ENCODE measurements around the gene RNU2-63P.
"Not testable (repeated sequence)": the region's sequence is repeated elsewhere in the genome, so short reads cannot be mapped to it uniquely, and the experiment has no call there.

RNU2-63P gene

DNA sequence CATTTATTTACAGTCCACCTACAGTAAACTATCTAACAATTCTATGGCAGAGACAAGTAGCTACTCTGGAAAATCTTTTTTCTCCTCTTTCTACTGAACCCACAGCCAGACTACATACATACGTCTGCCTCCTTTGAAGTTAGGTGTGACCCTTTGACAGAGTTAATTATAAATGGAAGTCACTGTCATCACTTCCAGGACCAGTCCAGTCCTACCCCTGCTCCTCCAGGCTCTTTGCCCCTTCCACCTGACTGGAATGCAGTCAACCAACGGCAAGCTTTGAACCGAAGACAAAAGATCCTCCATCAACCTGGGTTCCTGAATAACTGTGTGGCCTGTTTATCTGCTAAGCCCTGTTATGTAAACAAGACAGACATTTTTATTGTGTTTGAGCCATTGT lies 35.2 kb downstream of the RNU2-63P start:
- not testable (repeated sequence) for DNase-seq (ENCODE audit: low read depth)

DNA sequence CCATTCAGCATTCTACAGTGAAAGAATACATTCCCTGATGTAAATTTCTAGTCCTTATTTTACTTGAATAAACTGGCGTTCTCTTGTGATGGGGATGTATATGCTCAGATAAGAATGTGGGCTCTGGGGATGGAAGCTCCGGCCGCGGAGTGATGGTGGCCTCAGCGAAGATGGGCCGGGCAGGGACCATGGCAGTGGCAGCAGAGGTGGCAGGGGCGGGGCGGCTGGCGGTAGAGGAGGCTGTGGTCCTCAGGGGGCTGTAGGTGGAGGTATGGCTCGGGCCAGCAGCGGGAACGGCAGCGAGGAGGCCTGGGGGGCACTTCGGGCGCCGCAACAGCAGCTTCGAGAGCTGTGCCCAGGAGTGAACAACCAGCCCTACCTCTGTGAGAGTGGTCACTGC lies 44.0 kb downstream of the RNU2-63P start:
- DNase-seq (ENCODE audit: low read depth), result not testable (repeated sequence)

Measured in activated T-helper 9 cell treated with anti-CD3 and anti-CD28 coated beads, Interleukin-2, amount 50 U/mL, for 16 hours (primary cell).